ENCODE results near the gene PROSER1. TPM values are rescaled to one million over a fixed set of nuclear protein-coding genes. Genes with fewer than 3 reads are reported as not detected.

Gene PROSER1
- total RNA-seq, 1 experiment from 2014 or later, result 39.5 TPM

GRCh38 chr13:38993381-38993780 lies 44.5 kb downstream of the PROSER1 start:
- Mint-ChIP-seq H3K9me3 (ENCODE audit: low read depth, unreplicated experiment) (no peaks in the 10 kb centered on the region), H3K36me3 (ENCODE audit: insufficient read depth, unreplicated experiment) (no peaks in the 10 kb centered on the region), H3K4me1 (ENCODE audit: low read depth, unreplicated experiment) (no peaks in the 10 kb centered on the region), H3K27ac (ENCODE audit: unreplicated experiment) (no peak overlapping the region), H3K4me3 (ENCODE audit: low read depth, unreplicated experiment) (no peak overlapping the region), H3K27me3 (ENCODE audit: unreplicated experiment) (no peaks in the 10 kb centered on the region)
- intact Hi-C loops (cut with micrococcal nuclease; ENCODE audit: unreplicated experiment), result no loop called here
- no TSS peak for BruUV-seq (replicated peaks)
- DNase-seq, result no peak
- CTCF ChIA-PET, result no interaction called here
- TF ChIP-seq CTCF (IDR thresholded peaks at IDR 0.05; ENCODE audit: unreplicated experiment), result no peak

- no peaks in the 10 kb centered on the region for H3K36me3 Mint-ChIP-seq (ENCODE audit: insufficient read depth, unreplicated experiment)
- H3K27ac Mint-ChIP-seq (ENCODE audit: unreplicated experiment), result no peak within 1 kb of the TSS
- no peaks in the 10 kb centered on the region for H3K4me1 Mint-ChIP-seq (ENCODE audit: low read depth, unreplicated experiment)
- CTCF ChIA-PET, result no interaction called here
- no peak within 1 kb of the TSS for H3K4me3 Mint-ChIP-seq (ENCODE audit: low read depth, unreplicated experiment)
- H3K9me3 Mint-ChIP-seq (ENCODE audit: low read depth, unreplicated experiment), result no peaks in the 10 kb centered on the region
- no peaks in the 10 kb centered on the region for H3K27me3 Mint-ChIP-seq (ENCODE audit: unreplicated experiment)
- DNase-seq, result no peak
- BruUV-seq (replicated peaks), result no TSS peak
- TF ChIP-seq CTCF (IDR thresholded peaks at IDR 0.05; ENCODE audit: unreplicated experiment), result no peak
- intact Hi-C loops (cut with micrococcal nuclease; ENCODE audit: unreplicated experiment), result no loop called here
These were observed 47.2 kb downstream of the PROSER1 start, which contains the start of gene STOML3 for GRCh38 chr13:38990693-38991092. TSS of gene STOML3 (minus strand) at chr13:38990831. CDS start at chr13:38990721, 110 bp downstream.

DNA sequence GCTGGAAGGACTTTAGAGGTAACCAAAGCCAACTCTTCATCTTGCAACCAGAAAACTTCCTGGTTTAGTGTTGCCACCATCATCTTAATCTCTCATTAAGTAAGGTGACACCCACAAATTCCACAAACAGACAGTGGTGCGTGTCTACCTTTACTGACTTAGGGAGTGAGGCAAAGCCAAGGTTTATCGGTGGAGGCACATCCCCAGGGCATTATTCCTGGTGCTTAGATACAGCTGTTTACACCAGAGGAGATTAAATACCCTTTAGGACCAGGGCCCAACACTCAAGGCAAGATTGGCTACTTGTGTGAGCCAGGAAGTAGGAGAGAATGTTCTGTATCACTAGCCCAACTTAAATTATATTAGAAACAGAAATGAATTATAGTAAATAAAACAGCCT lies 56.8 kb downstream of the PROSER1 start:
- TF ChIP-seq CTCF (IDR thresholded peaks at IDR 0.05; ENCODE audit: unreplicated experiment), result no peak
- H3K36me3 Mint-ChIP-seq (ENCODE audit: insufficient read depth, unreplicated experiment), result no peaks in the 10 kb centered on the region
- H3K27ac Mint-ChIP-seq (ENCODE audit: unreplicated experiment), result peak overlapping the region; percentile 68
- CTCF ChIA-PET, result interaction anchor here (0.6 kb wide), 2 partner anchors 36 to 1981 kb away, joined by 3 read pairs; no protein-coding TSS in a partner anchor
- DNase-seq, result no peak
- H3K4me3 Mint-ChIP-seq (ENCODE audit: low read depth, unreplicated experiment), result no peak overlapping the region
- H3K4me1 Mint-ChIP-seq (ENCODE audit: low read depth, unreplicated experiment), result peaks cover 7% of the 10 kb centered on the region
- intact Hi-C loops (cut with micrococcal nuclease; ENCODE audit: unreplicated experiment), result no loop called here
- BruUV-seq (replicated peaks), result no TSS peak
- peaks cover 6% of the 10 kb centered on the region for H3K9me3 Mint-ChIP-seq (ENCODE audit: low read depth, unreplicated experiment)
- H3K27me3 Mint-ChIP-seq (ENCODE audit: unreplicated experiment), result no peaks in the 10 kb centered on the region

DNA sequence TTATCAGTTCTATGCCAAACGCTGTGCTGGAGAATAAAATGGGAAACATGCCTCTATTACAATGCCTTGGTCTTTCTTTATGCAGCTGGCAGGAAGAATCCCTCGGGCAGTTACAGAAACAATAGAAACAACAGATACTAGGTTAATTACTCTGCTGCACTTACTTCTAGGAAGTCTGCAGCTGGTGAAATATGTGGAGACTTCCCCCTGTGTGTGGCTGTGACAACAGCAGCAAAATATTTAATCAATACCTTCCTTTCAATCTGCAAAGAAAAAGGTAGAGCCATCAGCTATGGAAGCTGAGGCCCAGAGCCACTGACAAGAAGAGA lies 57.2 kb downstream of the PROSER1 start:
- no peak for TF ChIP-seq CTCF (IDR thresholded peaks at IDR 0.05; ENCODE audit: unreplicated experiment)
- H3K27ac Mint-ChIP-seq (ENCODE audit: unreplicated experiment), result peak overlapping the region; percentile 68
- H3K27me3 Mint-ChIP-seq (ENCODE audit: unreplicated experiment), result no peaks in the 10 kb centered on the region
- no TSS peak for BruUV-seq (replicated peaks)
- intact Hi-C loops (cut with micrococcal nuclease; ENCODE audit: unreplicated experiment), result no loop called here
- peak; percentile 1 for DNase-seq
- H3K4me1 Mint-ChIP-seq (ENCODE audit: low read depth, unreplicated experiment), result peaks cover 7% of the 10 kb centered on the region
- no peaks in the 10 kb centered on the region for H3K36me3 Mint-ChIP-seq (ENCODE audit: insufficient read depth, unreplicated experiment)
- H3K9me3 Mint-ChIP-seq (ENCODE audit: low read depth, unreplicated experiment), result peaks cover 6% of the 10 kb centered on the region
- CTCF ChIA-PET, result interaction anchor here (0.6 kb wide), 2 partner anchors 37 to 1981 kb away, joined by 3 read pairs; no protein-coding TSS in a partner anchor
- H3K4me3 Mint-ChIP-seq (ENCODE audit: low read depth, unreplicated experiment), result no peak overlapping the region

All from Calu3 (cell line).